Activated CD4-positive, alpha-beta T cell treated with anti-CD3 and anti-CD28 coated beads, Interleukin-2, amount 50 U/mL, for 24 hours (primary cell): ENCODE data around the gene KIAA0232.
"Not testable (repeated sequence)": the region's sequence is repeated elsewhere in the genome, so short reads cannot be mapped to it uniquely, and the experiment has no call there.

Source experiments
- DNase-seq, 2 donors: peaks; one replicate each; pipeline ENCODE4 v3.0.0-alpha.2; 2020; ENCODE audit warnings: low read depth in 1 of 2, low spot score in 1 of 2

The KIAA0232 gene

GRCh38 chr4:6894528-6895498, 112.3 kb downstream of the KIAA0232 start:
- DNase-seq, result no peak

GRCh38 chr4:6896035-6896434, 113.5 kb downstream of the KIAA0232 start:
- no peak for DNase-seq

- no peak for DNase-seq
Observed at GRCh38 chr4:6898763-6899162, 116.2 kb downstream of the KIAA0232 start.

- no peak for DNase-seq
Observed at GRCh38 chr4:6900181-6900812, 117.8 kb downstream of the KIAA0232 start.

- no peak for DNase-seq
Observed at GRCh38 chr4:6900956-6901355, 118.4 kb downstream of the KIAA0232 start.

- no peak for DNase-seq
Observed at GRCh38 chr4:6901669-6902317, 119.3 kb downstream of the KIAA0232 start.

- no peak for DNase-seq
Observed at GRCh38 chr4:6902318-6903042, 120.0 kb downstream of the KIAA0232 start.

GRCh38 chr4:6905516-6906445, 123.3 kb downstream of the KIAA0232 start:
- DNase-seq, result no peak

GRCh38 chr4:6906486-6906885, 124.0 kb downstream of the KIAA0232 start:
- DNase-seq, result not testable (repeated sequence)

- DNase-seq, result no peak
Observed at GRCh38 chr4:6907658-6908191, 125.2 kb downstream of the KIAA0232 start.

- DNase-seq, result no peak
Observed at GRCh38 chr4:6908432-6909112, 126.0 kb downstream of the KIAA0232 start.

- peak; percentile 77 to 83 for DNase-seq
Observed at GRCh38 chr4:6909113-6909969, 126.8 kb downstream of the KIAA0232 start, which contains the start of gene TBC1D14. Gene TBC1D14, plus strand, starts transcription at chr4:6909826. Its CDS starts 13,564 bp downstream, at chr4:6923390.

- DNase-seq, result peak in 1 of 2 donors; percentile 27
Observed at GRCh38 chr4:6909970-6910339, 127.4 kb downstream of the KIAA0232 start.

- DNase-seq, result no peak
Observed at GRCh38 chr4:6910340-6910959, 127.9 kb downstream of the KIAA0232 start.

- no peak for DNase-seq
Observed at GRCh38 chr4:6910960-6911874, 128.7 kb downstream of the KIAA0232 start.

- DNase-seq, result not testable (repeated sequence)
Observed at GRCh38 chr4:6911917-6912316, 129.4 kb downstream of the KIAA0232 start.

GRCh38 chr4:6912441-6912840, 129.9 kb downstream of the KIAA0232 start:
- no peak for DNase-seq
